ENCODE measurements around the gene SIRT3. TPM values are rescaled to one million over a fixed set of nuclear protein-coding genes. Genes with fewer than 3 reads are reported as not detected.
"Not testable (repeated sequence)": the region's sequence is repeated elsewhere in the genome, so short reads cannot be mapped to it uniquely, and the experiment has no call there.

SIRT3 gene
- total RNA-seq, 2 donors from 2014 or later, result 15.1 to 16.9 TPM

DNA sequence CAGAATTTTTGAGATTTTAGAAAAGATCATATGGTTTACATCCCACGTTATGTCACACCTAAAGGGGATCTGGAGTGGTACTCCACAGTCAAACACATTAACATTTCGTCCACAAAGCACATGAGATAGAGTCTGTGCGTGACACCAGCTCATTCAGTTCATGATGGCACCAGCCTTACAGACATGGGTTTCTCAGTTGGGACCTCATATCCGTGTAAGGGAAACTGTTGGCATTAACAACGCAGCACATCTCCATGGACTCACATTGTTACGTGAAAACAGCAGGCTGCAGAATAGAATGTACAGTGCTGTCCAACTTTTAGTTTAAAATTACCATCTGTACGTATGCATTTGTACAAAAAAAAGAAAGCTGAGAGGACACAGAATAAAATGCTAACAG is 14.6 kb downstream of the SIRT3 start:
- intact Hi-C loops (cut with DNase I), result no loop called here
- H3K4me3 ChIP-seq, result no peak overlapping the region
- H3K27me3 ChIP-seq, result no peaks in the 10 kb centered on the region
- no peak for TF ChIP-seq CTCF (IDR thresholded peaks at IDR 0.05)
- H3K4me1 ChIP-seq, result no peaks in the 10 kb centered on the region
- no peak overlapping the region for H3K9ac ChIP-seq (ENCODE audit: low read depth in 2 of 2, low read length in 2 of 2)
- no peak overlapping the region for H3K27ac ChIP-seq
- H3K36me3 ChIP-seq, result no peaks in the 10 kb centered on the region
- no peak for DNase-seq
- H3K9me3 ChIP-seq, result no peaks in the 10 kb centered on the region

GRCh38 chr11:220641-221215 is 15.4 kb downstream of the SIRT3 start:
- H3K27me3 ChIP-seq; DNase-seq; H3K9ac ChIP-seq (ENCODE audit: low read depth in 2 of 2, low read length in 2 of 2); H3K4me3 ChIP-seq; intact Hi-C loops (cut with DNase I); H3K36me3 ChIP-seq; H3K4me1 ChIP-seq; H3K27ac ChIP-seq; H3K9me3 ChIP-seq: not testable (repeated sequence)

DNA sequence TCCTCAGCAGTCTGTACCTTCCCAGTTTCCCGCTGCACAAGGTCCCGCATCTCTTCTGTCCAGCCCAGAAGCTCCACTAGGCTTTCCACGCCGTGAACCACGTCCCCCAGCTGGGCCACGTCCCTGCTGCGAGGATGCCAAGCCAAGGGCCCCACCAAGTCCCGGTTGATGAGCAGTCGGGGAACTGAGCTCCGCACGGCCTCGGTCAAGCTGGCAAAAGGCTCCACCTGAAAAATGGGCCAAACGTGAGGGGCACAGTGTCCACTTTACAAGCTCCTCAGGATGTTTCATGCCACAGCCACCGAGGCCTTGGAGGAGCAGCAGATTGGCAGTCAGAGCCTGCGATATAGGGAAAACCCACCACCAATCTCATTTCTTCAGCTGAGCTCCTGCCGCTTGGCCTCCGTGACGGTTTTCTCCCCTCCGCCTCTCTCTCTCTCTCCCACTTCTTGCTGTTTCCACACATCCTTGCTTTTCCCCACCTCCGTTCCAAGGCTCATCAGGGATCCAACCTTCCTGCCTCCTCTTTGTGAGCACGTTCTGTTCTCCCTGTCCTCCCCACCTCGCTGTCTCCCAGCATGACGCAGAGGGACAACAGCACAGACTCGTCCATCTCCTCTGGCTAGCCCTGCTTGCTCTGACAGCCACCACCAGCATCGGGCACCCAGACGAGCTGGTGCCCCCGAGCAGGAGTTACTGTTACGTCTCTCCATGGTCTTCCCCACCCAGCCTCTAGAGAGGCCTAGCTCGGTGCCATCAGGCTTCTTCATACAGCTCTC is 17.1 kb downstream of the SIRT3 start:
- peaks cover 7% of the 10 kb centered on the region for H3K36me3 ChIP-seq
- TF ChIP-seq CTCF (IDR thresholded peaks at IDR 0.05), result no peak
- H3K9ac ChIP-seq (ENCODE audit: low read depth in 2 of 2, low read length in 2 of 2), result no peak overlapping the region
- H3K4me3 ChIP-seq, result no peak overlapping the region
- no peaks in the 10 kb centered on the region for H3K4me1 ChIP-seq
- no peak overlapping the region for H3K27ac ChIP-seq
- DNase-seq, result no peak
- no peaks in the 10 kb centered on the region for H3K27me3 ChIP-seq
- intact Hi-C loops (cut with DNase I), result no loop called here
- no peaks in the 10 kb centered on the region for H3K9me3 ChIP-seq

DNA sequence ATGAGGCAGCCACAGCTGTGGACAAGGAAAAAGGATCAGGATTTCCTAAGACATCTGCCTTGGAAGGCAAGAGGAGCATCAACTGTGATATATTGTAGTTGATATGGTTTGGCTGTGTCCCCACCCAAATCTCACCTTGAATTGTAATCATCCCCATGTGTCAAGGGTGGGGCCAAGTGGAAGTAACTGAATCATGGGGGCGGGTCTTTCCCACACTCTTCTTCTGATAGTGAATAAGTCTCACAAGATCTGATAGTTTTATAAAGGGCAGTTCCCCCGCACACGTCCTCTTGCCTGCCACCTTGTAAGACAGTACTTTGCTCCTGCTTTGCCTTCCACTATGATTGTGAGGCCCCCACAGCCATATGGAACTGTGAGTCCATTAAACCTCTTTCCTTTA is 18.4 kb downstream of the SIRT3 start:
- Histone ChIP-seq H3K36me3 (peaks cover 13% of the 10 kb centered on the region), H3K9ac (ENCODE audit: low read depth in 2 of 2, low read length in 2 of 2) (no peak overlapping the region), H3K27me3 (no peaks in the 10 kb centered on the region), H3K27ac (no peak overlapping the region), H3K4me1 (no peaks in the 10 kb centered on the region), H3K4me3 (no peak overlapping the region), H3K9me3 (no peaks in the 10 kb centered on the region)
- intact Hi-C loops (cut with DNase I), result no loop called here
- no peak for TF ChIP-seq CTCF (IDR thresholded peaks at IDR 0.05)
- DNase-seq, result no peak

DNA sequence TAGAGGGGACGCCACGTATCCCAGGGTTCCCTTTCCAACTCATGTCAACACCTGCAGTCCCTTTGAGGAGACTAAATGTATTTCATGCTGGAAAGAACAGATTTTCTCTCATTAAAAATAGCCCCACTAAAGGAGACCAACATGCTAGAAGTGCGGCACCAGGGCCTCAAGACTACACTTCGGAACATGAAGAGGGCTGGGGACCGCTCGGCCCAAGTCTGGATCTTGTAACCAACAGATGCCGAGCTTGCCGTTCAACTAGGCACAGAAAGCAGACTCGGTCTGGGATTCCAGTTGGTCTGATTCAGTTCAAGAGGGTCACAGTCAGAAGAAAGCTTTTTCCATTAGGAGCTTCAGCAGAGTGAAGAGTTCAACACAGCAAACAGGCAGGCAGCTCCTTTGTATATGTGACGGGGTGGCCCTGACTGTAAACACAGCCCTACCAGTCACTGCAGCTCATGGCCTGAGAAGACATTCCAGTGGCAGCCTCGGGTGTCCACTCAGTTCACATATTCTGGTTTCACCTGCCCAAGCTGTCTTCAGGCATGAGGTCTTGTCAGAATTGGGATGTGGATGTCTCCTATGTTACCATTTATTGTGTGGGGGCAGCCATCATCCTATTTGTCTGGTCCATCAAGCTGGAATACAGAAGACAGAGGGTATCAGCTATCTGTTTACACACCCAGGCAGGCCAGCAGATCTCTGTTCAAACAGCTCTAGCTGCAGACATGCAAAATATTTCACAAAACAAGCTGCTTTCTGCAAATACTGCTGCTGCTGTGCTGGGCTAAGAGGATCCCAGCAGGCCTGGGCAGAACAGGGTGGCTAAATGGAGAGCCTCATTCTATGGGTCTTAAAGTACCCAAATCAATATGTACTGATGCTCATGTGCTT is 19.8 kb downstream of the SIRT3 start:
- TF ChIP-seq CTCF (IDR thresholded peaks at IDR 0.05), result no peak
- H3K4me3 ChIP-seq, result no peak overlapping the region
- H3K27ac ChIP-seq, result no peak overlapping the region
- H3K9ac ChIP-seq (ENCODE audit: low read depth in 2 of 2, low read length in 2 of 2), result no peak overlapping the region
- no peak for DNase-seq
- intact Hi-C loops (cut with DNase I), result no loop called here
- no peaks in the 10 kb centered on the region for H3K9me3 ChIP-seq
- no peaks in the 10 kb centered on the region for H3K27me3 ChIP-seq
- H3K4me1 ChIP-seq, result no peaks in the 10 kb centered on the region
- H3K36me3 ChIP-seq, result peaks cover 20% of the 10 kb centered on the region

Measured in colonic mucosa (tissue), 4 donors.